Measurements from ENCODE around the gene FADS2.

DNA sequence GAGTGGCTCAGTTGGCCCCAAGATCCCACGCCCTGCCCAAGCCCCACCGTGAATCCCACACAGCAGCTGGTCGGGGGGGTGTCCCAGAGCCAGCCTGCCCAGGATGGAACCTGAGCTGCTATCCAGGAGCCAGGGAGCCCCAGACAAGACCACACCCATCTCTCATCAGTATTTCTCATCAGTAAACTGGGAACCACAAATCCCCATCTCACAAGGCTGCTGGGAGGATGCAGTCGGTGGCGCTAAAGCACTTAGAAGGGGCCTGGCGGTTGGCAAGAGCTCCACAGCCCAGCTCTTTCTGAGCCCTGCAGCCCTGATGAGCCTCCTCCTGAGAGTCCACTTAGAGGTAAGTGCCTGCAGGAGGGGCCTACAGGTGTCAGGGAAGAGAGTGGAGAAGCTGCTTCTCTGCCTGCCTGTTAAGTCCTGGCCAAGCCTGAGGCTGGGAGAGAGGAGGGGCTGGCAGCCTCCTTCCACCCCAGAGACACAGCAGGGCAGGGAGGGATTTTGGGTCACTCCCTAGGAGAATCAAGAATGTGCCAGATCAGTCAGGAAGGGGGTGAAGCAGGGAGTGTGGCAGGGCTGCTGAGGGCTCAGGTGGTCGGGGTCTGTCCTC lies 57.2 kb downstream of the FADS2 start:
- no peak for TF ChIP-seq FOXM1 (IDR thresholded peaks at IDR 0.05; ENCODE audit: borderline replicate concordance)
- TF ChIP-seq FOXK2 (IDR thresholded peaks at IDR 0.05), result no peak
- no peak for TF ChIP-seq BHLHE40 (IDR thresholded peaks at IDR 0.05; ENCODE audit: borderline replicate concordance)
- TF ChIP-seq ZNF384 (IDR thresholded peaks at IDR 0.05), result no peak
- no peak for TF ChIP-seq TARDBP (IDR thresholded peaks at IDR 0.05)
- no peak for TF ChIP-seq NFRKB (IDR thresholded peaks at IDR 0.05)
- no peak for TF ChIP-seq HDGF (IDR thresholded peaks at IDR 0.05; ENCODE audit: borderline replicate concordance)
- no peak for TF ChIP-seq SUZ12 (IDR thresholded peaks at IDR 0.05)
- TF ChIP-seq ELF4 (IDR thresholded peaks at IDR 0.05), result no peak
- TF ChIP-seq SP1 (IDR thresholded peaks at IDR 0.05), result no peak
- TF ChIP-seq CTBP1 (IDR thresholded peaks at IDR 0.05; ENCODE audit: borderline replicate concordance), result no peak

All from HEK293T (cell line).